Posterior cingulate gyrus (tissue), 11 donors: ENCODE data around the gene PMEL.
"Not testable (repeated sequence)": the region's sequence is repeated elsewhere in the genome, so short reads cannot be mapped to it uniquely, and the experiment has no call there.

Experiments
- DNase-seq, 10 donors: peaks; one replicate each; pipeline versions ENCODE4 v3.0.0 to v3.0.0-alpha.2; 2020 to 2021; ENCODE audit warnings: mixed read lengths in 3 of 10
- intact Hi-C: fragments of 100-400 bp; cut with DNase I; formaldehyde crosslinking; loops from one replicate; pipeline ENCODE4 v1.15.1; 2023

Gene PMEL

DNA sequence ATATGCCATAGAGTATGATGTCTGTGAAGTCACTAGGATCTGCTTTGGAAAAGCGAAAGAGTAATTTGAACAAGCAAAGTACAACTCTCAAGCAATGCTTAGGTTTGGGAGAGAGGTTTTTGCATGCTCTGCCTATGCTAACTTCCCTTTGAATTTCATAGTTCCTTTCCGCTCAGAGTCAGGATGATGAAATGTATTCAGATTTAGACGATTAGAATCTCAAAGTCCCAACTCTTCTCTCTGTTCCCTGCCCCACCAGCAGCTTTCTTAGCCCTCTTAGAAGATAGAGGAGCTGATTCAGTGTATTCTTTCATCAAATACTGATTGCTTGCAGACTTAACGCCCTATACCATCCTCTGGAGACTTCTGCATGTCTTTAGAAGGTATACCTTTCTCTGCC lies 19.5 kb upstream of the PMEL start:
- no peak for DNase-seq
- intact Hi-C loops, result no loop called here

- no peak for DNase-seq
- intact Hi-C loops, result no loop called here
These were observed 19.0 kb upstream of the PMEL start for GRCh38 chr12:55984861-55985260.

DNA sequence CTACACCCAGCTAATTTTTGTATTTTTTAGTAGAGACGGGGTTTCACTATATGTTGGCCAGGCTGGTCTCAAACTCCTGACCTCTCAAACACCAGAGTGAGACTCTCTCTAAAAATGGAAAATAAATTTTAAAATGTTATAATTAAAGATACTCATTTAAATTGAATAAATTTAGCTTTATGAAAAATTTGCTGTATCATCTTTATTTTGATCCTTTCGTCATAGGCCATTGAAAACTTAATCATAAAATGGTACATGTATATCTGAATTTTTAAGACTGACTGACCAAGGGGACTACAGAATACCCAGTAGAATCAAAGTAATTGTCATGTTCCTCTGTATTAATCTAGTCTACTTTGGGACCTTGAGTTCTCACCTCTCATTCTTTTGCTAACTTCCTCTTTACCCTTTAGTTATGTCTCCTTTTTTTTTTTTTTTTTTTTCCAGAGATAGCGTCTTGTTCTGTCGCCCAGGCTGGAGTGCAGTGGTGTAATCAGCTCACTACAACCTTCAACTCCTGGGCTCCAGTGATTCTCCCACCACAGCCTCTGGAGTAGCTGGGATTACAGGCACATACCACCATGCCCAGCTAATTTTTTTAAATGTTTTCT lies 17.5 kb upstream of the PMEL start:
- intact Hi-C loops, result no loop called here
- DNase-seq, result peak in 1 of 10 donors; percentile 25

DNA sequence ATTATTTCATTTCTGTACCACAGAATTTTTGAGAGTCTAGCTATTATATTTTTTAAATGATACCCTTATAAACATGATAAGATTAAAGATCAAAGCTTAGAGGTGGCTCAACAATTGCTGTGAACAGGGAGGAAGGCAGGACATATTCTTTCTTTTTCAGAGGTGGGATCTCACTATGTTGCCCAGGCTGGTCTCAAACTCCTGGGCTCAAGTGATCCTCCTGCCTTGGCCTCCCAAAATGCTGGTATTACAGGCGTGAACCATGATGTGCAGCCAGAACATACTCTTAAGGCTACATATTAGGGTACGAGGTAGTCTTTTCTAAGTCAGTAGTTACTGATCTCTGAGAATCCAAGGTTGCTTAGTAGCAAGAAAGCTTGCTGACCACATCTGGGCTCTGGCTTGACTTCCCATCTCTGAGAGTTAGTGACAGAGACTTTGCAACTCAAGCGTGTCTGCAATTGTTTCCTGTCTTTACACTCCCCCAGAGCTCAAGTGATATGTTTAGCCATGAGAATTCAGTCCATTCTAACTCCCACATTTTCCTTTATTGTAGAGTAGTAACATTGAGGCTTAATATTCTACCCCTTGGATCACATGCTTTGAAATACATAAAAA lies 16.6 kb upstream of the PMEL start:
- DNase-seq, result no peak
- intact Hi-C loops, result no loop called here

GRCh38 chr12:55981882-55982281 lies 16.0 kb upstream of the PMEL start:
- DNase-seq, result peak in 1 of 10 donors; percentile 12
- intact Hi-C loops, result not testable (repeated sequence)

GRCh38 chr12:55979069-55979468 lies 13.2 kb upstream of the PMEL start:
- intact Hi-C loops, result no loop called here
- DNase-seq, result no peak

DNA sequence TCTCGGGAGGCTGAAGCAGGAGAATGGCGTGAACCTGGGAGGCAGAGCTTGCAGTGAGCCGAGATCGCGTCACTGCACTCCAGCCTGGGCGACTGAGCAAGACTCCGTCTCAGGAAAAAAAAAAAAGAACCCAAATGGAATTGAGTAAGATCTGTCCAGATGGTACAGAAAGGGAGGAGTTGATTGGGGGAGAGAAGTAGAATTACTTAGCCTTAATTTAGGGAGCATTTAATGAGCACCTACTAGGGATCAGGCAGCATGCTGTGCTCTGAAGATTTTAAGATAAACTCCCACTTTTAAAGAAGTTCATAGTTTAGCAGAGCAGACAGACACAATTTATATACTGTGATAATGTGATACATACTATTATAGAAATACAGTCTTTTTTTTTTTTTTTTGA lies 12.6 kb upstream of the PMEL start:
- DNase-seq, result no peak
- intact Hi-C loops, result no loop called here

- intact Hi-C loops, result loop anchor here (2.0 kb wide), 1 partner anchor 44 kb away; the partner anchor contains the start of gene DGKA
- peak in 1 of 10 donors; percentile 8 for DNase-seq
These were observed 8.5 kb upstream of the PMEL start for GRCh38 chr12:55974308-55974730.

DNA sequence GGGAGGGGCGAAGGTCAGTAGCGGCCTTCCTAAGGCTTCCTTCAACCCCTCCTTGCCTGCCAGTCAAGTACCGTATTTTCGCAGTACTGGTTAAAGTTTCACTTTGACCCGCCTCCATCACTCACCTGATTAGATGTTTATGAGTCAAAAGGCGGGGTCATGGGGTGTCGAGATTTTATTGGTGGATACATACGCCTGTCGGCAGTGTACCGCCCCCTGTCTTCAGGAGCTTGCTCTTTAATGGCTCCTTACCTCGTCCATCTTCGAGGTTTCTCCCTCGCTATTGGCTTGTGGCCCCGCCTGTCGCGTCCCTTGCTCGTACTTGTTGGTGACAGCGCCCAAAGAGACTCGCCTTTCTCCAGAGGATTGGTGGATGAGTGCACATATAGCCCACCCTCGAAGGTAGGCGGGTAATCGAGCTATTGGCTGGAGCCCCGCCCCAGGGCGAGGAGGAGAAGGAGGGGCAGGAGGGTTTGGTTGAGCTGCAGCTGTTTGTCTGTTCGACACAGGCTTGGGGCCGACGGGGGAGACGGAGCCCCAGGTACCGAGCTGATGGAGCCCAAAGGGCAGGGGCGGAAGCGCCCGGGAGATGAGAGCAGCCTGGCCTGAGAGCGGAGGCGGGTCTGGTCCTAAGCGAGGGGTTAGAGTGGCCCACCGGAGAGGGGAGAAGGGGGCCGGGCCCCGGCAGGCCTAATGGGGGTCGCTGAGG lies 7.9 kb upstream of the PMEL start, which contains the start of gene RAB5B:
RAB5B (plus strand) TSS at position 480 of the 709 bp plus-strand sequence. CDS start 12,883 bp downstream, outside the sequence.
- intact Hi-C loops, result loop anchor here (2.0 kb wide), 1 partner anchor 43 kb away; the partner anchor contains the start of gene DGKA
- peak; percentile 97 to 100 (median 99) for DNase-seq

GRCh38 chr12:55972911-55973598 lies 7.2 kb upstream of the PMEL start:
- peak in 1 of 10 donors; percentile 11 for DNase-seq
- intact Hi-C loops, result no loop called here

- intact Hi-C loops, result no loop called here
- no peak for DNase-seq
These were observed 6.6 kb upstream of the PMEL start for GRCh38 chr12:55972456-55972855.

DNA sequence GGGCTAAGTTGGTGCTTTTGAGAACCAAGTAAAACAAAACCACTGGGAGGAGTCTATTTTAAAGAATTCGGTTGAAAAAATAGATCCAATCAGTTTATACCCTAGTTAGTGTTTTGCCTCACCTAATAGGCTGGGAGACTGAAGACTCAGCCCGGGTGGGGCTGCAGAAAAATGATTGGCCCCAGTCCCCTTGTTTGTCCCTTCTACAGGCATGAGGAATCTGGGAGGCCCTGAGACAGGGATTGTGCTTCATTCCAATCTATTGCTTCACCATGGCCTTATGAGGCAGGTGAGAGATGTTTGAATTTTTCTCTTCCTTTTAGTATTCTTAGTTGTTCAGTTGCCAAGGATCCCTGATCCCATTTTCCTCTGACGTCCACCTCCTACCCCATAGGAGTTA lies 6.2 kb upstream of the PMEL start:
- DNase-seq, result peak in 1 of 10 donors; percentile 6
- intact Hi-C loops, result no loop called here

- intact Hi-C loops, result no loop called here
These were observed 4.9 kb upstream of the PMEL start for GRCh38 chr12:55970775-55971174.

GRCh38 chr12:55969356-55969755 lies 3.5 kb upstream of the PMEL start:
- DNase-seq, result peak in 1 of 10 donors; percentile 2
- intact Hi-C loops, result no loop called here

More at GRCh38 chr12:55970775-55971174, 4.9 kb upstream of the PMEL start:
- DNase-seq, result no peak

- intact Hi-C loops, result no loop called here
- DNase-seq, result peak; percentile 61 to 97 (median 85)
These were observed 803 bp upstream of the PMEL start, which contains the start of gene CDK2 for GRCh38 chr12:55966408-55967281. CDK2 (plus strand) TSS chr12:55966830; CDS start chr12:55967009, 179 bp downstream.

- no peak for DNase-seq
- intact Hi-C loops, result no loop called here
These were observed 602 bp downstream of the PMEL start for GRCh38 chr12:55965240-55965639.

GRCh38 chr12:55963760-55964159 lies 2.1 kb downstream of the PMEL start:
- intact Hi-C loops, result no loop called here
- DNase-seq, result no peak

DNA sequence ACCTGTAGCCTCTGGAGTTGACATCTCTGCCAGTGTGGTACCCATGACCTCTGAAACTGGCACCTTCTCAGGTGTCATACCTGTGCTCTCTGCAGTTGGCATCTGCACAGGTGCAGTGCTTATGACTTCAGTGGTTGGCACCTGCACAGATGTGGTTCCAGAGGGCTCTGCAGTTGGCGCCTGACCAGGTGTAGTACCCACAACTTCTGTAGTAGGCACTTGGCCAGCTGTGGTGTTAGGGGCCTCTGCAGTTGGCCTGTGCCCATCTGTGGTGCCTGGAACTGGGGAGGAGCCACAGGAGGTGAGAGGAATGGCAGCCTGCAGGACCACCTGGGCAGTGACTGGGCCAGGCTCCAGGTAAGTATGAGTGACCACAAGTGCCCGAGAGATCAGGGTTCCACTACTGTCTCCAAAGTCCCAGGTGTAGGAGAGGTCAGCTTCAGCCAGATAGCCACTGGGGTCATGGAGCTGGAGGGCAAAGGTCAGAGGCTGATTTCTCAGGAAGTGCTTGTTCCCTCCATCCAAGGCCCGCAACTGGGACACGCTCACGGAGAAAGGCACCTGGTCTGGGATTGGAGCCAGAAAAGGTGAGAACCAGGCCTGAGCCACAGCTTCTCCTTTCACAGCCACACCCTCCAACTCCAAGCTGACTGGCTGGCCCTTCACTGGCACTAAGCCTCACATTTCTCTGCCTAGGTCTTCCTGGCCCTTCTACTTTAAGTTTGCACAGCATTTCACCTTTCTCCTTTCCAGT lies 8.6 kb downstream of the PMEL start:
- DNase-seq, result peak in 1 of 10 donors; percentile 44
- intact Hi-C loops, result no loop called here
